ENCODE data around the gene SCTR.

The SCTR gene

GRCh38 chr2:119424284-119425118 lies 99.8 kb downstream of the SCTR start:
- no peak overlapping the region for H3K27ac ChIP-seq (replicated peaks)
- no peaks in the 10 kb centered on the region for H3K27me3 ChIP-seq (ENCODE audit: insufficient read depth, poor library complexity, severe bottlenecking)
- DNase-seq (ENCODE audit: low read depth in 1 of 2, low spot score in 1 of 2): no peak
- H3K4me3 ChIP-seq (replicated peaks; ENCODE audit: insufficient read depth, low read length): no peak overlapping the region
- TF ChIP-seq GABPA (IDR thresholded peaks at IDR 0.05; ENCODE audit: low read depth) (no peak), SPI1 (IDR thresholded peaks at IDR 0.05; ENCODE audit: borderline replicate concordance, low read depth) (no peak), POLR2AphosphoS5 (IDR thresholded peaks at IDR 0.05; ENCODE audit: low read depth) (no peak), REST (IDR thresholded peaks at IDR 0.05; ENCODE audit: insufficient replicate concordance, low read depth) (no peak), CTCF (IDR thresholded peaks at IDR 0.05; ENCODE audit: insufficient read depth, low read length) (no peak)

- no peak overlapping the region for H3K27ac ChIP-seq (replicated peaks)
- no peak overlapping the region for H3K4me3 ChIP-seq (replicated peaks; ENCODE audit: insufficient read depth, low read length)
- no peak for DNase-seq (ENCODE audit: low read depth in 1 of 2, low spot score in 1 of 2)
- no peaks in the 10 kb centered on the region for H3K27me3 ChIP-seq (ENCODE audit: insufficient read depth, poor library complexity, severe bottlenecking)
- TF ChIP-seq POLR2AphosphoS5 (IDR thresholded peaks at IDR 0.05; ENCODE audit: low read depth) (no peak), REST (IDR thresholded peaks at IDR 0.05; ENCODE audit: insufficient replicate concordance, low read depth) (no peak), GABPA (IDR thresholded peaks at IDR 0.05; ENCODE audit: low read depth) (no peak), CTCF (IDR thresholded peaks at IDR 0.05; ENCODE audit: insufficient read depth, low read length) (no peak), SPI1 (IDR thresholded peaks at IDR 0.05; ENCODE audit: borderline replicate concordance, low read depth) (no peak)
Observed at GRCh38 chr2:119423811-119424210, 100.5 kb downstream of the SCTR start.

GRCh38 chr2:119423108-119423444 lies 101.2 kb downstream of the SCTR start:
- Histone ChIP-seq H3K4me3 (replicated peaks; ENCODE audit: insufficient read depth, low read length) (no peak overlapping the region), H3K27me3 (ENCODE audit: insufficient read depth, poor library complexity, severe bottlenecking) (no peaks in the 10 kb centered on the region), H3K27ac (replicated peaks) (no peak overlapping the region)
- no peak for DNase-seq (ENCODE audit: low read depth in 1 of 2, low spot score in 1 of 2)
- no peak for TF ChIP-seq SPI1 (IDR thresholded peaks at IDR 0.05; ENCODE audit: borderline replicate concordance, low read depth)
- no peak for TF ChIP-seq GABPA (IDR thresholded peaks at IDR 0.05; ENCODE audit: low read depth)
- TF ChIP-seq POLR2AphosphoS5 (IDR thresholded peaks at IDR 0.05; ENCODE audit: low read depth): no peak
- TF ChIP-seq CTCF (IDR thresholded peaks at IDR 0.05; ENCODE audit: insufficient read depth, low read length): no peak
- TF ChIP-seq REST (IDR thresholded peaks at IDR 0.05; ENCODE audit: insufficient replicate concordance, low read depth): no peak
